LNCaP clone FGC (cell line): ENCODE measurements around the gene ZNF598.

Source experiments
- DNase-seq: peaks from one replicate; pipeline ENCODE4 v3.0.0-alpha.2; 2011; ENCODE audit warnings: low read depth
- H3K4me3 ChIP-seq: 2 replicates; pipeline ENCODE4 v1.5.1; 2011; ENCODE audit warnings: mild to moderate bottlenecking, low read depth, low read length, control low read depth
- CTCF ChIP-seq: IDR thresholded peaks from 2 replicates; pipeline ENCODE4 v1.5.1; 2012; ENCODE audit warnings: mild to moderate bottlenecking; ENCODE audit not compliant: control insufficient read depth, insufficient read depth; ENCODE audit errors: extremely low read depth

The ZNF598 gene

GRCh38 chr16:2009791-2010510, at the start of gene ZNF598:
TSS of gene ZNF598 (minus strand) at chr16:2009821.
- DNase-seq, result no peak
- peak within 1 kb of the TSS; percentile 90 for H3K4me3 ChIP-seq
- TF ChIP-seq CTCF, result no peak

- no peak for TF ChIP-seq CTCF
- no peak overlapping the region for H3K4me3 ChIP-seq
- DNase-seq, result no peak
Measured at GRCh38 chr16:2058872-2059271, 49.3 kb upstream of the ZNF598 start.

GRCh38 chr16:2058420-2058819, 48.8 kb upstream of the ZNF598 start:
- no peak for TF ChIP-seq CTCF
- no peak overlapping the region for H3K4me3 ChIP-seq
- no peak for DNase-seq

GRCh38 chr16:2057438-2057837, 47.8 kb upstream of the ZNF598 start:
- no peak for TF ChIP-seq CTCF
- H3K4me3 ChIP-seq, result no peak overlapping the region
- DNase-seq, result no peak

DNA sequence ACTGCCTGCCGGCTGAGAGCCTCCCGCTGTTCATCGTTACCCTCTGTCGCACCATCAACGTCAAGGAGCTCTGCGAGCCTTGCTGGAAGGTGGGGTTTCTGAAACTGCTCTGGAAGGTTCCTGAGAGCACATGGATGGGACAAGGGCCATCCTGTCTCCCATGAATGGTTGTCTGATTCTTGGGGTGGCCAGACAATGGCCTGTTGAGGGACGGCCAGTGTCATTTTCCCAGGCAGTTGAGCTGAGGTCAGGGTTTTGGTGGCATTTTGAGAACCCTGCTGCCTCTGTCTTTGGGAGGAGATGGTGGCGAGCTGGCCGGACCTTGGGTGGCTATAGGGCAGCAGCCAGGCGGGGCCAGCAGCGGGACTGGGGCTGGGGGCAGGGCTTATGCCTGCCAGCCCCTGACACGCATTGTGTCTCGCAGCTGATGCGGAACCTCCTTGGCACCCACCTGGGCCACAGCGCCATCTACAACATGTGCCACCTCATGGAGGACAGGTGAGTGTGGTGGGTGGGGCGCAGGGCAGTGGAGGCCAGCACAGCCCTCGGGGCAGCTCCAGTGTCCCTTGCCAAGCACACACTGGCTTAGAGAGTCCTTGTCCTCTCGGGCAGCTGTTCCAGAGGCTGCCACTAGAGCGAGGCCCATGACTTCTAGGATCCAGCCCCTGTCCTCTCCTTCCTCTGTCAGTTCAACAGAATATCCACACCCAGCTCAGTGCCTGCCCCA, 47.2 kb upstream of the ZNF598 start:
- TF ChIP-seq CTCF, result no peak
- no peak for DNase-seq
- no peak overlapping the region for H3K4me3 ChIP-seq

DNA sequence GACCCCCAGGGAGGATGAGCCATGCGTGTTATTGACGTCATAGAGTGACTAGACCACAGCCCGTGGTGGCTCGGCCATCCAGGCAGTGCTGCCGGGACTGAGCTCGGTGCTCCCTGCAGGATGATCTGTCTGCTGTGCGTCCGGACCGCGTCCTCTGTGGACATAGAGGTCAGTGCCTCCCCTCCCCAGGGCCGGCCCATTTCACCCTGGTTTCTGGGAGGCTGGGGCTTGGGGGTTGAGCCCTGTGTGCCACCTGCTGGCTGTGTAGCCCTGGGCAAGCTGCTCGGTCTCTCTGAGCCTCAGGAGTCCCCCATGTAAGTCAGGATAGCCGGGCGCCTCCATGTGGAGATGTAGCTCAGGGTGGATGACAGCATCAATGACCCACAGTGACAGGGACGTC, 46.5 kb upstream of the ZNF598 start:
- no peak for DNase-seq
- H3K4me3 ChIP-seq, result no peak overlapping the region
- no peak for TF ChIP-seq CTCF
